ENCODE results near the gene INMT.

The INMT gene

GRCh38 chr7:30805081-30805691 is 53.3 kb downstream of the INMT start:
- Histone ChIP-seq H2AFZ (ENCODE audit: low read length) (no peak overlapping the region), H3K9me3 (ENCODE audit: low read length) (no peaks in the 10 kb centered on the region), H3K4me3 (ENCODE audit: low read depth, low read length, poor library complexity, severe bottlenecking) (no peak overlapping the region), H3F3A (ENCODE audit: insufficient read depth, low read length) (no peaks in the 10 kb centered on the region), H3K36me3 (ENCODE audit: insufficient read depth, low read length) (no peaks in the 10 kb centered on the region), H3K4me1 (ENCODE audit: insufficient read depth, low read length, severe bottlenecking) (no peaks in the 10 kb centered on the region), H3K9me2 (ENCODE audit: low read depth, low read length) (no peaks in the 10 kb centered on the region), H3K4me2 (ENCODE audit: low read length) (no peak overlapping the region), H4K20me1 (ENCODE audit: insufficient read depth, low read length) (no peaks in the 10 kb centered on the region), H3K27ac (ENCODE audit: low read depth, low read length, poor library complexity, severe bottlenecking) (no peak overlapping the region), H3K79me2 (ENCODE audit: insufficient read depth, low read length) (no peaks in the 10 kb centered on the region), H3K9ac (ENCODE audit: low read length) (no peak overlapping the region), H3K27me3 (ENCODE audit: insufficient read depth, low read length) (0 out of 2 replicates have a peak, but pooled peaks cover 9% of the 10 kb centered on the region)
- TF ChIP-seq CTCF (IDR thresholded peaks at IDR 0.05; ENCODE audit: low read length): no peak

- H3K36me3 ChIP-seq (ENCODE audit: insufficient read depth, low read length): no peaks in the 10 kb centered on the region
- H3K79me2 ChIP-seq (ENCODE audit: insufficient read depth, low read length): no peaks in the 10 kb centered on the region
- no peak overlapping the region for H3K9ac ChIP-seq (ENCODE audit: low read length)
- no peak overlapping the region for H2AFZ ChIP-seq (ENCODE audit: low read length)
- H3K4me3 ChIP-seq (ENCODE audit: low read depth, low read length, poor library complexity, severe bottlenecking): no peak overlapping the region
- no peaks in the 10 kb centered on the region for H3K9me3 ChIP-seq (ENCODE audit: low read length)
- H3K4me2 ChIP-seq (ENCODE audit: low read length): no peak overlapping the region
- TF ChIP-seq CTCF (IDR thresholded peaks at IDR 0.05; ENCODE audit: low read length): no peak
- TF ChIP-seq EZH2 (IDR thresholded peaks at IDR 0.05; ENCODE audit: borderline replicate concordance, low read length): no peak
- no peaks in the 10 kb centered on the region for H3K4me1 ChIP-seq (ENCODE audit: insufficient read depth, low read length, severe bottlenecking)
- H3K27ac ChIP-seq (ENCODE audit: low read depth, low read length, poor library complexity, severe bottlenecking): no peak overlapping the region
- no peaks in the 10 kb centered on the region for H3K9me2 ChIP-seq (ENCODE audit: low read depth, low read length)
- 0 out of 2 replicates have a peak, but pooled peaks cover 9% of the 10 kb centered on the region for H3K27me3 ChIP-seq (ENCODE audit: insufficient read depth, low read length)
- H3F3A ChIP-seq (ENCODE audit: insufficient read depth, low read length): no peaks in the 10 kb centered on the region
- no peaks in the 10 kb centered on the region for H4K20me1 ChIP-seq (ENCODE audit: insufficient read depth, low read length)
Measured at GRCh38 chr7:30805931-30806330, 54.0 kb downstream of the INMT start.

Measured in OCI-LY1 (cell line).